ENCODE data around the gene NUTF2.

NUTF2 gene

GRCh38 chr16:67902831-67903230, 56.1 kb downstream of the NUTF2 start:
- Histone ChIP-seq H4K8ac (ENCODE audit: low read depth, low read length) (no peak overlapping the region), H3K79me1 (ENCODE audit: low read length) (no peaks in the 10 kb centered on the region), H4K91ac (ENCODE audit: low read depth, low read length) (no peak overlapping the region), H3K4me3 (ENCODE audit: low read depth, low read length) (no peak overlapping the region), H2BK5ac (ENCODE audit: low read depth, low read length, poor library complexity) (no peak overlapping the region), H3K9me3 (ENCODE audit: insufficient read depth, low read depth, low read length) (no peaks in the 10 kb centered on the region), H3K36me3 (ENCODE audit: control insufficient read depth in 1 of 2, insufficient read depth in 2 of 2, low read length in 2 of 2) (peaks cover 3 to 7% of the 10 kb centered on the region in 2 experiments), H2AFZ (ENCODE audit: insufficient read depth, low read length, poor library complexity) (no peak overlapping the region), H2AK5ac (ENCODE audit: low read length) (no peak overlapping the region), H3K4me1 (ENCODE audit: control insufficient read depth in 1 of 2, insufficient read depth in 2 of 2, low read length in 2 of 2) (no peaks in the 10 kb centered on the region), H2BK120ac (ENCODE audit: insufficient read depth, low read length, poor library complexity) (no peak overlapping the region), H3K79me2 (ENCODE audit: control insufficient read depth, insufficient read depth, low read length, poor library complexity) (no peaks in the 10 kb centered on the region), H3K14ac (ENCODE audit: low read length) (no peak overlapping the region), H3K27me3 (ENCODE audit: insufficient read depth, low read length) (no peaks in the 10 kb centered on the region), H3K23ac (ENCODE audit: low read length) (no peak overlapping the region), H2BK12ac (ENCODE audit: low read length) (no peak overlapping the region), H3K9ac (ENCODE audit: low read length) (no peak overlapping the region), H4K12ac (ENCODE audit: low read depth, low read length) (no peak overlapping the region), H3K27ac (ENCODE audit: low read depth, low read length) (no peak overlapping the region), H3K4me2 (ENCODE audit: low read length) (no peak overlapping the region), H3K4ac (ENCODE audit: low read depth, low read length) (no peak overlapping the region), H3K18ac (ENCODE audit: low read length) (no peak overlapping the region)
- DNase-seq = no peak
- no CpG with 5 or more reads among the region's 4 CpGs for WGBS (ENCODE audit: extremely low coverage, insufficient coverage, insufficient read length)

GRCh38 chr16:67907397-67908180, 60.9 kb downstream of the NUTF2 start:
- Histone ChIP-seq H3K27me3 (ENCODE audit: insufficient read depth, low read length) (no peaks in the 10 kb centered on the region), H3K9me3 (ENCODE audit: insufficient read depth, low read depth, low read length) (peaks cover 2% of the 10 kb centered on the region), H2BK5ac (ENCODE audit: low read depth, low read length, poor library complexity) (no peak overlapping the region), H3K4me1 (ENCODE audit: control insufficient read depth in 1 of 2, insufficient read depth in 2 of 2, low read length in 2 of 2) (no peaks in the 10 kb centered on the region), H3K4me2 (ENCODE audit: low read length) (no peak overlapping the region), H3K9ac (ENCODE audit: low read length) (no peak overlapping the region), H2AK5ac (ENCODE audit: low read length) (no peak overlapping the region), H2BK120ac (ENCODE audit: insufficient read depth, low read length, poor library complexity) (no peak overlapping the region), H4K91ac (ENCODE audit: low read depth, low read length) (no peak overlapping the region), H2BK12ac (ENCODE audit: low read length) (no peak overlapping the region), H3K27ac (ENCODE audit: low read depth, low read length) (no peak overlapping the region), H3K14ac (ENCODE audit: low read length) (no peak overlapping the region), H4K8ac (ENCODE audit: low read depth, low read length) (no peak overlapping the region), H3K79me2 (ENCODE audit: control insufficient read depth, insufficient read depth, low read length, poor library complexity) (no peaks in the 10 kb centered on the region), H2AFZ (ENCODE audit: insufficient read depth, low read length, poor library complexity) (no peak overlapping the region), H3K18ac (ENCODE audit: low read length) (no peak overlapping the region), H3K79me1 (ENCODE audit: low read length) (no peaks in the 10 kb centered on the region), H3K4ac (ENCODE audit: low read depth, low read length) (no peak overlapping the region), H3K36me3 (ENCODE audit: control insufficient read depth in 1 of 2, insufficient read depth in 2 of 2, low read length in 2 of 2) (peaks cover 22 to 23% of the 10 kb centered on the region in 2 experiments), H3K23ac (ENCODE audit: low read length) (no peak overlapping the region), H4K12ac (ENCODE audit: low read depth, low read length) (no peak overlapping the region), H3K4me3 (ENCODE audit: low read depth, low read length) (no peak overlapping the region)
- DNase-seq = no peak
- no CpG with 5 or more reads among the region's 11 CpGs for WGBS (ENCODE audit: extremely low coverage, insufficient coverage, insufficient read length)

DNA sequence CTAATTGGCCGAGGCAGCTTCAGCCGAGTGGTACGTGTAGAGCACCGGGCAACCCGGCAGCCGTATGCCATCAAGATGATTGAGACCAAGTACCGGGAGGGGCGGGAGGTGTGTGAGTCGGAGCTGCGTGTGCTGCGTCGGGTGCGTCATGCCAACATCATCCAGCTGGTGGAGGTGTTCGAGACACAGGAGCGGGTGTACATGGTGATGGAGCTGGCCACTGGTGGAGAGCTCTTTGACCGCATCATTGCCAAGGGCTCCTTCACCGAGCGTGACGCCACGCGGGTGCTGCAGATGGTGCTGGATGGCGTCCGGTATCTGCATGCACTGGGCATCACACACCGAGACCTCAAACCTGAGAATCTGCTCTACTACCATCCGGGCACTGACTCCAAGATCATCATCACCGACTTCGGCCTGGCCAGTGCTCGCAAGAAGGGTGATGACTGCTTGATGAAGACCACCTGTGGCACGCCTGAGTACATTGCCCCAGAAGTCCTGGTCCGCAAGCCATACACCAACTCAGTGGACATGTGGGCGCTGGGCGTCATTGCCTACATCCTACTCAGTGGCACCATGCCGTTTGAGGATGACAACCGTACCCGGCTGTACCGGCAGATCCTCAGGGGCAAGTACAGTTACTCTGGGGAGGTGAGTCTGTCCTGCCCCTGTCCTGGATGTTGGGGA, 62.5 kb downstream of the NUTF2 start:
- H3K79me1 ChIP-seq (ENCODE audit: low read length) = no peaks in the 10 kb centered on the region
- H2BK12ac ChIP-seq (ENCODE audit: low read length) = no peak overlapping the region
- peaks cover 20% of the 10 kb centered on the region in 2 experiments for H3K36me3 ChIP-seq (ENCODE audit: control insufficient read depth in 1 of 2, insufficient read depth in 2 of 2, low read length in 2 of 2)
- no peak overlapping the region for H3K4me3 ChIP-seq (ENCODE audit: low read depth, low read length)
- H2BK120ac ChIP-seq (ENCODE audit: insufficient read depth, low read length, poor library complexity) = no peak overlapping the region
- H4K91ac ChIP-seq (ENCODE audit: low read depth, low read length) = no peak overlapping the region
- peaks cover 2% of the 10 kb centered on the region for H3K9me3 ChIP-seq (ENCODE audit: insufficient read depth, low read depth, low read length)
- no peak for DNase-seq
- no peak overlapping the region for H4K12ac ChIP-seq (ENCODE audit: low read depth, low read length)
- H3K27me3 ChIP-seq (ENCODE audit: insufficient read depth, low read length) = no peaks in the 10 kb centered on the region
- H4K8ac ChIP-seq (ENCODE audit: low read depth, low read length) = no peak overlapping the region
- H3K23ac ChIP-seq (ENCODE audit: low read length) = no peak overlapping the region
- H3K18ac ChIP-seq (ENCODE audit: low read length) = no peak overlapping the region
- no peaks in the 10 kb centered on the region for H3K4me1 ChIP-seq (ENCODE audit: control insufficient read depth in 1 of 2, insufficient read depth in 2 of 2, low read length in 2 of 2)
- H2AFZ ChIP-seq (ENCODE audit: insufficient read depth, low read length, poor library complexity) = no peak overlapping the region
- no peak overlapping the region for H3K9ac ChIP-seq (ENCODE audit: low read length)
- no CpG with 5 or more reads among the region's 36 CpGs for WGBS (ENCODE audit: extremely low coverage, insufficient coverage, insufficient read length)
- no peak overlapping the region for H3K14ac ChIP-seq (ENCODE audit: low read length)
- no peak overlapping the region for H2AK5ac ChIP-seq (ENCODE audit: low read length)
- H3K4ac ChIP-seq (ENCODE audit: low read depth, low read length) = no peak overlapping the region
- H3K79me2 ChIP-seq (ENCODE audit: control insufficient read depth, insufficient read depth, low read length, poor library complexity) = no peaks in the 10 kb centered on the region
- no peak overlapping the region for H2BK5ac ChIP-seq (ENCODE audit: low read depth, low read length, poor library complexity)
- no peak overlapping the region for H3K4me2 ChIP-seq (ENCODE audit: low read length)
- H3K27ac ChIP-seq (ENCODE audit: low read depth, low read length) = no peak overlapping the region

DNA sequence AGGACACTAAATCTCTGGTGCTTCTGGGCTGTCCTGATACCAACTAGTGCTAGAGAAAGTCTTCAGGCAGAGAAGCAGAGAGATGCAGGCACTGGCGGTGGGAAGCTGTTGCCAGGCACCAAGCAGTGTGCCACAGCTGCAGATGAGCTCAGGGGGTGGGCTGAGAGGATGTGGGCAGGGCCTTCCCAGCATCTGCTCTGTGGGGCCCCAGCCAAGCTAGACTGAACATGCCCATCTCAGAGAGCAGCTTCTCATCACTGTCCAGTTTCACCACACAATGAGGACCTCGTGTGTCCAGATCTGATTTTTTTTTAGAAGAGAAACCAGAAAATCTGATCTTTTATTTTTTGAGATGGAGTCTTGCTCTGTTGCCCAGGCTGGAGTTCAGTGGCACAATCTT, 63.4 kb downstream of the NUTF2 start:
- no peak overlapping the region for H4K8ac ChIP-seq (ENCODE audit: low read depth, low read length)
- no peak overlapping the region for H2BK120ac ChIP-seq (ENCODE audit: insufficient read depth, low read length, poor library complexity)
- no peak overlapping the region for H2AFZ ChIP-seq (ENCODE audit: insufficient read depth, low read length, poor library complexity)
- H3K23ac ChIP-seq (ENCODE audit: low read length) = peak overlapping the region; percentile 61
- no peak overlapping the region for H3K27ac ChIP-seq (ENCODE audit: low read depth, low read length)
- no peak overlapping the region for H3K9ac ChIP-seq (ENCODE audit: low read length)
- H3K79me1 ChIP-seq (ENCODE audit: low read length) = no peaks in the 10 kb centered on the region
- no peak overlapping the region for H3K4ac ChIP-seq (ENCODE audit: low read depth, low read length)
- no peak overlapping the region for H2BK12ac ChIP-seq (ENCODE audit: low read length)
- H3K4me3 ChIP-seq (ENCODE audit: low read depth, low read length) = no peak overlapping the region
- H3K79me2 ChIP-seq (ENCODE audit: control insufficient read depth, insufficient read depth, low read length, poor library complexity) = no peaks in the 10 kb centered on the region
- no peak overlapping the region for H2AK5ac ChIP-seq (ENCODE audit: low read length)
- no peak overlapping the region for H3K14ac ChIP-seq (ENCODE audit: low read length)
- peaks cover 4 to 6% of the 10 kb centered on the region in 2 experiments for H3K4me1 ChIP-seq (ENCODE audit: control insufficient read depth in 1 of 2, insufficient read depth in 2 of 2, low read length in 2 of 2)
- H3K27me3 ChIP-seq (ENCODE audit: insufficient read depth, low read length) = no peaks in the 10 kb centered on the region
- peaks cover 20% of the 10 kb centered on the region in 2 experiments for H3K36me3 ChIP-seq (ENCODE audit: control insufficient read depth in 1 of 2, insufficient read depth in 2 of 2, low read length in 2 of 2)
- H4K12ac ChIP-seq (ENCODE audit: low read depth, low read length) = no peak overlapping the region
- H4K91ac ChIP-seq (ENCODE audit: low read depth, low read length) = no peak overlapping the region
- no peak for DNase-seq
- H3K18ac ChIP-seq (ENCODE audit: low read length) = no peak overlapping the region
- no peak overlapping the region for H3K4me2 ChIP-seq (ENCODE audit: low read length)
- WGBS (ENCODE audit: extremely low coverage, insufficient coverage, insufficient read length) = no CpG with 5 or more reads among the region's 2 CpGs
- no peak overlapping the region for H2BK5ac ChIP-seq (ENCODE audit: low read depth, low read length, poor library complexity)
- H3K9me3 ChIP-seq (ENCODE audit: insufficient read depth, low read depth, low read length) = peaks cover 2% of the 10 kb centered on the region
